Hematopoietic multipotent progenitor cell treated with erythropoietin and hydrocortisone succinate and interleukin-3 and kit ligand, for 6 days (in vitro differentiated cells): ENCODE data around the gene NSMF.
A peak's percentile ranks its signal among the peaks of the same experiment; 100 is the strongest.

Experiments used
- DNase-seq: peaks from one replicate; pipeline ENCODE4 v3.0.0-alpha.2; 2015

NSMF gene

DNA sequence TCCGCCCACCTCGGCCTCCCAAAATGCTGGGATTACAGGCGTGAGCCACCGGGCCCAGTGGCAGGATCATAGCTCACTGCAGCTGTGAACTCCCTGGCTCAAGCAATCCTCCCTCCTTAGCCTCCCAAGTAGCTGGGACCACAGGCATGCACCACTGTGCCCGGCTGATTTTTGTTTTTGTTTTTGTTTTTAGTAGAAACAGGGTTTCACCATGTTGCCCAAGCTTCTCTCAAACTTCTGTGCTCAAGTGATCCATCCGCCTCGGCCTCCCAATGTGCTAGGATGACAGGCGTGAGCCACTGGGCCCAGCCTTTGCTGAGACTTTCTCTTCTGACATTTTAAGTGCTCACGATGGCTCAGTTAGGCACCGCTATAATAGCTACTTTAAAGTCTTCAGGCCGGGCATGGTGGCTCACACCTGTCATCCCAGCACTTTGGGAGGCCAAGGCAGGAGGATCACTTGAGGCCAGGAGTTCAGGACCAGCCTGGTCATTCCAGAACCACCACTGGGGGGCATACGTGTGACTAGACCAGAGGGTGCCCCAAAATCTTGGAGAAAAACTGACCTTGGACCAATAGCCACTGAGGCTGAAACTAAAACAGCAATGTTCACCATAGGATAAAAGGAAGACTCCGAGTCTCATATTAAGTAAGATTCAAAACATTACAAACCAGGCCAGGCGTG lies 14.9 kb downstream of the NSMF start:
- DNase-seq: no peak

DNA sequence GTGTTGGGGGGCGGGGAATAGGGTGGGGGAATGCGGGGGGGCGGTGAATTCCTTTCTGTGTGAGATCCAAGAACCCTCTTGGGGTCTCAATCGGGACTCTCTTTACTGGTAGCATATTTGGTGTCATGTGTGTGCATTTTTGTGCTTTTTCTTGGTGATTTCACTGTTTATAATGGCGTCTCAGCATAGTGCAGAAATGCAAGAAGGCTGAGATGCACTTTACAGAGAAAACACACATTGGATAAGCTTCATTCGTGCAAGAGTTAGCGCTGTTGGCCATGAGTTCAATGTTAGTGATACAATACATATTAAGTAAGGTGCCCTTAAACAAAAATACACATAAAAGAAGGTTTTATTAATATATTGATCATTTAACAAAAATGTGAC lies 17.2 kb downstream of the NSMF start:
- DNase-seq: no peak

DNA sequence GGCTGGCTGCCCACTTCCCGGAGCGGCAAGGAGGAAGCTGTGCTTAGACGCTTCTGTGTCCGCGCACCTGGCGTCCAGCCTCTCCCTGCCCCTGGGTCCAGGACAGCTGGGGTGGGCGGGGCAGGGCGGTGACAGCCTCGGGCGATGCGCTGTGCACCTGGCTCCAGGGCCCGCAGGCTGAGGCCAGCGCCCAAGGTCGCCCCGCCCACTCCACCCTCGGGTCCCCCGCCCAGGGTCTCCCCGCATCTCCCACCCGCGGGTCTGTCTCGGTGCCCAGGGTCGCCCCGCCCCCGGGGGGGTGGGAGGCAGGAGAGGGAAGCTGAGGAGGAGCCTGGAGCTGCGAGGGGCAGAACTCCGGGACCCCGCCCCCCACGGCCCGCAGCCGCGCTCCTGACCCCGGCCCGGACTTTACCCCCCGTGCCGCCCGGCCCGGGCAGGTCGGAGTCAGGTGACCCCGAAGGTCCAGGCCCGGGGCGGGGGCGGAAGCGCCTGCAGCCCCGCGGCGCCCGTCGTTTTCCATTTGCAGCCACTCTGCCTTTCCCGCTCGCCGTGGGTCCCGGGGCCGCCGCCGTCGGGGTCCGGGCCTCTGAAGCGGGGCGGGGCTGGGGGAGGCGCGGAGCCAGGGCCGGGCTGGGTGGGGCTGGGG lies 17.7 kb downstream of the NSMF start, which contains the start of gene ENTPD8:
Gene ENTPD8 (minus strand): TSS at position 69 of the 646 bp plus-strand sequence. CDS start 3,072 bp downstream, outside the sequence.
- peak; percentile 34 for DNase-seq

DNA sequence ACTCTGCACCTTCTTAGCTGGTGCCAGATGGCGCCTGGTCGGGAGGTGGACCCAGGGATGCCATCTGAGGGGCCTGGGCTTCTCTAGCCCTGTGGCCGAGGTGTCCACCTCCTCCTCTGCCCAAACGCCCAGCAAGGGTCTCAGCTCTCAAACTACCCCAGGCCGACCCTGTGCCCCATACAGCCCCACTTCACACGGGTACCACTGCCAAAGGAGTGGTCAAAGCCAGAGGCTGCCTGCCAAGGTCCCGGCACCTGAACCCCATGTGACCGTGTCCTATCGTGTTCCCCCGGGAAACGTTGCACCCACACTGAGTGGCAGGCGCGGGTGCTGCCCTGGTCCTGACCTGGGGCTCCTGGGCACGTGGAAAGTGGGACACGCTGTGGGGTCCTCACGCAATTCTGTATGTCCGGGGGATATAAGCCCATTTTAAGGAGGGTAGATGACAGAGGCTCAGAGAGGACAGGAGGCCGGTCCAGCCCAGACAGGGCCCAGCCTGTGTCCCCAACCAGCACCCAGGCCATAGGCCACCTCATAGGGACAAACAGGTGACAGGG lies 19.9 kb downstream of the NSMF start:
- DNase-seq: no peak

DNA sequence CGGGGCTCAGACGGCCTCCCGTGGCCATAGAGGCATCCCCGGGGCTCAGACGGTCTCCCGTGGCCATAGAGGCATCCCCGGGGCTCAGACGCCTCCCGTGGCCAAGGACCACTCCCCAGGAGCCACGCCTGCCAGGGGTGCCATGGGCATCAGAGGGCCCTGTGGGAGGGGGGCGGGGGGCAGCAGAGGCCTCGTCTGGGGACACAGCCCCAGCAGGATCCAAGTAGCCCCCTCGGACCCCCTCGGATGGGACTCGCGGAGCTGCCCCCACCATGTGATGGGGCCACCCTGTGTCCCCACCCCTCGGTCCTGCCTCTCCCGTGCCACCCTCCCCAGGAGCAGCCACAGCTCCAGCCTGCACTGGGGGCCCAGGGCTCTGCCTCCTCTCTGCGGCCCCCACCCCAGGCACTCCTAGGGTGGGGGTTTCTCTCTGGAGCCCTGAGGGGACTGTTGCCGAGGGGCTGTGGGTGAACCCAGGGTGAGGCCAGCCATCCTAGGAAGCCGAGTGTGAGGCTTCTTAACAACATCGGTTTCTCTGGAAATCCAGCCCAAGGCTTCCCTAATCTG lies 20.5 kb downstream of the NSMF start:
- DNase-seq: no peak

DNA sequence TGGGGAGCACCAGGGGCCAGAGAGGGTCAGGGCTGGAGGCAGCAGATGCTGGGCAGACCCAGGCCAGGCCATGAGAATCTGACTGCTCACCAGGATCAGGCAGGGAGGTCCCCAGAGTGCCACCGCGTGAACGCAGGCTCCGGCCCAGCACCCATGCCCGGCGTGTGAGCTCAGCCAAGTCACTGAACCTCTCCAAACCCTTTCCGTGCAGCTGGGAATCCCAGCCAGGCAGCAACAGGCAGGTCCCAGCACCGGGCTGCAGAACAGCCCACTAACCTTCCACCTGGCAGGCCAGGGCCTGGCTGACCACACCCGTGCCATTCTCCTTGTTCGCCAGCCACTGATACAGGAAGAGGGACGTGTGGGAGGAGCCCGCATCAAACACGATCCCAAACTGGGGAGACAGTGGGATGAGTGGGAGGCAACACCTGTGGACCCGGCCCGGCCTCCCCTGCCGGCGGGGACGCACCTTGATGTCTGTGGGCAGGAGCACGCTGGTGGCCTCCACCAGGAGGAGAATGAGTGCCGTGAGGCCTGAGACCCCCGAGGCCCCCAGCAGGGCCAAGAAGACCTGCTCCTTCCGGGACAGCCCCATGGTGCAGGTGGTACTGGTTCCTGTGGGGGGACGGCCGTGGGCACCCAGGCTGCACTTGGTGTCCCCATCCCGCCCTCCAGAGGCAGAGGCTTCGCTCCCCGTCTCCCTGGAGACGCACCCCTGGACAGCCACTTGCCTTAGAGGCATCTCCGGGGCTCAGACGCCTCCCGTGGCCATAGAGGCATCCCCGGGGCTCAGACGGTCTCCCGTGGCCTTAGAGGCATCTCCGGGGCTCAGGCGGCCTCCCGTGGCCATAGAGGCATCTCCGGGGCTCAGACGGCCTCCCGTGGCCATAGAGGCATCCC lies 21.2 kb downstream of the NSMF start:
- no peak for DNase-seq

DNA sequence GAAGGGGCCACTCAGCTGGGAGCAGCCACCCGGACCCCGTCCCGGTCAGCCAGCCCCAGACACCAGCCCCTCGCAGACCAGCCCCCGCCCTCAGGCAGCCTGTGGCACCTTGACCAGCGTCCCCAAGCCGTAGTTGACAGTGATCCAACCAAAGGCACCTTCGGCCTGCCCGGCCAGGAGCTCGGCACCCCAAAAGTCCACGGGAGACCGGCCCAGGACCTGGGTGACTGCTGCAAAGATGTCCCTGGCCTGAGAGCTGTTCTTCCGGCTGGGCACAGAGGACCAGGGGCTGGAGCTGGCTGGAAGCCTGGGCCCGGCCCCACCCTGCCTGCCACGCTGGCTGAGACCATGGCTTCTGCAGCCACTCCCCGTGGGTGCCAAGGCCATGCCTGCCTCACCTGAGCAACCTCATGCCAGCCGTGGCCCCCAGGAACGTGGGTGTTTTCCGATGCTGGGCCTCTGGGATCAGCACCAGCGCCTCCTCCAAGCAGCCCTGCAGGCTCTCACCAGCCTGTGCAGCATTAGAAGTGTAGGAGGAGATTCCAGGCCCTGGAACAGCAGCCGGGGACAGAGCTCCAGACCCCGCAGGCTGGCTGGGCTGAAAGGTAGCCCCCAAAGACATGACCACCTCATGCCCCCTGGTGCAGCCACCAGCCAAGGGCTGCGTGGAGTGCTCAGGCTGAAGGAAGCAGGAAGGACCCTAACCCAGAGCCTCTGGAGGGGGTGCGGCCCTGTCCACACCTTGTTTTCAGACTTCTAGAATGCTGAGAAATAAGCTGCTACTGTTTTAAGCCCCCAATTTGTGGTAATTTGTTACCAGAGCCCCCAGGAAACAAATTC lies 22.2 kb downstream of the NSMF start:
- DNase-seq: no peak

DNA sequence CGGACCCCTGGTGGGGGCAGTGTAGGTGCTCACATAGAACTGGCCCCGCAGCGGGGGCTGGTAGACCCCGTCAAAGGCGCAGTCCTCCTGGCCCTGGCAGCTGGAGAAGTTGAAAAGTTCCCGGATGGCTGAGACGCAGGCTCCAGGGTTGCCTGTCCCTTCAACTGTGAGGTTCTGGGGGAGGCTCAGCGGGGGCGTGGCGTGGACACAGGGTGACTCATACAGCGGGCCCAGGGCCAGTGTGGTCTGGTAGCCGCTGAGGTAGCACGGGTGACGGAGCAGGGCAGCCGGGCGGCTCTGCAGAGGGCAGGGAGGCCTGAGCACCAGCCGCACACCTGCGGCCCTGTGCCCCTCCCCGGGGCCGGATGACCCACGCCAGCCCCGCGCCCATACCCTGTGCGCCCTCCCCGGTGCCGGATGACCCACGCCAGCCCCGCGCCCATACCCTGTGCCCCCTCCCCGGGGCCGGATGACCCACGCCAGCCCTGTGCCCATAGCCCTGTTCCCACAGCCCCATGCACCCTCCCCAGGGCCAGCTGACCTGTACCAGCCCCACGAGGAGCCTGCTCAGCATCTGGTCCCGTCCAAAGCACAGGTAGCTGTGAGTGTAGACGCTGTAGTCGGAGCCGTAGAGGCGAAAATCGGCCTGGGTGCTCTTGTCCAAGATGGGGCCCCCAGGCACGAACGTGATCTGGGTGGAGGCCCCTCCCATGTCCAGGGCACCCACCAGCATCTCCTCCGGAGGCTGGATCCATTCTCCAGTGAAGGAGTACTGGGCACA lies 23.0 kb downstream of the NSMF start:
- peak; percentile 62 for DNase-seq

DNA sequence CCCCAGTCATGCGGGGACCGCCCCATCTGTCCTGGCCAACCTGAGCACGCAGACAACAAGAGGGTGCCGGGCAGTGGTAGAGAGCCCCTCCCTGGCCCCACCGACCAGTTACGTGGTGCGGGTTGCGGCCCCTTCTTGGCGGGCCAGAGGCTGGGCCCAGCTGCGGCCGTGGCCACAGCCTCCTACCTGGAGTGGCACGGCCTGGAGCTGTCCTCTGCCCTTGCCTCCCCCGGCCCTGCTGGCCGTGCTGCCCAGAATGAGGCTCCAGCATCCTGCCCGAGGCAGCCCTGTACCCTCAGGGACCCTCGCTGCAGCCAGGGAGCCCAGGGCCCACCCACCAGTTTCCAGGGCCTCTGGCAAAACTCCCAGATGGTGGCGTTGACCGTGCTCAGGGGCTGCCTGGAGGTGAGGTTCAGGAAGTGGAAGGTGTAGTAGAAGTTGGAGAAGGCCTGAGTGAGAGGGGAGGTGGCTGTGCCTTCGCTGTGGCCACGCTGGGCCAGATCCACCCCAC lies 23.7 kb downstream of the NSMF start:
- no peak for DNase-seq

DNA sequence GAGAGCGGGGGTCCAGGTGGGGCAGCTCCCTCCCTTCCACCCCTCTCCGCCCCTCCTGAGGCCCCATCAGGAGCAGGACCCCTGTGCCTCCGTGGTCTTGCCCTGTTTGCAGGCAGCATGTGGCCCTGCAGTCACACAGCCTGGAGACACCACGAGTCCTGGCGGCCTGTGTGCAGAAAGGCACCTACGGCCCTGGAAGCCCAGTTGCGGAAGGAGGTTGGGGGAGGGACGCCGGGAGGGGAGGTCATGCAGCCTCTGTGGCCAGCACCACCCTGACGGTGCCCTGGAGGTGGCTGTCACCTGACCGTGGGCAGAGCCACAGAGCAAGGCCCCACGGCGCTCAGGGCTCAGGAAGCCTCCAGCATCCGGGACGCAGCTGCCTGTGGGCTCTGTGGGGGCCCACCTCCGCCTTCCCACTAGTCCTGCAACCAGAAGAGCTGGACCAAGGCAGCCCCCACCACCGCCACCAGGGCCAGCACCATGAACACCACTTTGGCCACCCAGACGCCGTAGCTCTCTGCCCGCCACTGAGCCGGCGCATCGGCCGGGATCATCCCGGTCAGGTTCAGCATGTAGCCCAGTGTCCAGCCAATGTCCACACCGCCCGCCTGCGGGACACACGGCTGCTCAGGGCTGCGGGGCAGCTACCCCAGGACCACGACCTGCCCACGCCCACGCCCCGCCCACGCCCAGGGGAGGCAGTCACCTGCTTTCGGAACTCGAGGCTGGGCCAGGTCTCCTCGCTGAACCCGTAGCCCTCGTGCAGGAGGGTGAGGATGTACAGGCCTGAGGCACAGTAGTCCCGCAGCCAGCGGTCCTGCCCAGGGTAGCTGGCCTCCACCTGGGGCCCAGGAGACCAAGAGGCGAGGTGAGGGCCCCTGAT lies 24.4 kb downstream of the NSMF start:
- DNase-seq: no peak

DNA sequence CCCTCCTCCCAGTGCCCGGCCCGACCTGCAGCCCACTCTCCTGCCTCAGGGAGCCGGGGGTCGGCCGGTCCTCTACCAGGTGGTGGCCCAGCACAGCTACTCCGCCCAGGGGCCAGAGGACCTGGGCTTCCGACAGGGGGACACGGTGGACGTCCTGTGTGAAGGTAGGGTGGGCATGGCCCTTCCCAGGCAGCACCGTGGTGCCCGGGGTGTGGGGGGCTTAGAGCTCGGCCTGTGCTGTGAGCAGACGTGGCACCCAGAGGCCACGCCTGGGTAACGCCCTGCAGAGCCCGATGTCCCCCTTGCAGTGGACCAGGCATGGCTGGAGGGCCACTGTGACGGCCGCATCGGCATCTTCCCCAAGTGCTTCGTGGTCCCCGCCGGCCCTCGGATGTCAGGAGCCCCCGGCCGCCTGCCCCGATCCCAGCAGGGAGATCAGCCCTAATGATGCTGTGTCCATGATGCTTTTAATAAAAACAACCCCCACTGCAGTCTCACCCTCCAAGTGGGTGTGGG lies 25.2 kb downstream of the NSMF start:
- no peak for DNase-seq

DNA sequence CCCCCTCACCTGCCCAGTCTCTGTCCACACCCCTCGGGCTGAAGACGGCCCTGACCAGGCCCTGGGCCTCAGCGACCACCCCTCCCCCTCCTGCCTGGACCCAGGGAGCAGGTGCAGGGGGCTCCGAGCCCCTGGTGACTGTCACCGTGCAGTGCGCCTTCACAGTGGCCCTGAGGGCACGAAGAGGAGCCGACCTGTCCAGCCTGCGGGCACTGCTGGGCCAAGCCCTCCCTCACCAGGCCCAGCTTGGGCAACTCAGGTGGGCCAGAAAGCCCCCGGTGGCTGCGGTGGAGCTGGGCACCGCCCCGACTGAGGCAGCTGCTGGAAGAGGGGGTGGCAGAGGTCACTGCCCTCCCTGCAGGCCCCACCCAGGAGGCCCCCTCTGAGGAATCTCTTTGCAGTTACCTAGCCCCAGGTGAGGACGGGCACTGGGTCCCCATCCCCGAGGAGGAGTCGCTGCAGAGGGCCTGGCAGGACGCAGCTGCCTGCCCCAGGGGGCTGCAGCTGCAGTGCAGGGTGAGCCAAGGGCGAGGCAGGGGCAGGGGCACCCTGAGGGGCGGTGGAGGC lies 25.7 kb downstream of the NSMF start:
- DNase-seq: no peak

DNA sequence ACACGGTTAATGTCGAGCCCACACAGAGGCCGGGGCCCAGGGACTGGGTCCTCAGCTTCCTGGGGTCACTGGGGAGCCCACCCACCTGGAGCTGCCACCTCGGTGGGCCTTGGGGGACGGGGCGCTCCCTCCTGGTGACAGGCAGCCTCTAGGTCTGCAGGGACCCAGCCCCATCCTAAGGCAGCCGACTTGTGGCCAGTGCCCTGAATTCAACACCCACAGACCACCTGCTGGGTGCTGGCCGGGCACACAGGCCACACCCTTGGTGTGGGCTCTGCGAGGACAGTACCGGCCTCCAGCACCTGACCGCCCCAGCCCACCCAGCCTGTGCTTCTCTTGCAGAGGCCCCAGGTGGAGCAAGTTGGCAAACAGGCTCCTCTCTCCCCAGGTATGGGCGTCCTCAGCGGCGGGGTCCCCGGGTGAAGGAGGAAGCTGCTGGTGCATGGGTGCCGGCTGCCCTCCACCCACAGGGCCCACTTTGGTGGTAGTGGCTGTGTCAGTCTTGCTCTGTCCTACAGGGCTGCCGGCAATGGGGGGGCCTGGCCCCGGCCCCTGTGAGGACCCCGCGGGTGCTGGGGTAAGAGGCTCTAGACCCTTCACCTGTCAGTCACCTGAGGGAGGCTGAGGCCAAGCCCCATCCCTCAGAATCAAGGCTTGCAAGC lies 26.3 kb downstream of the NSMF start:
- no peak for DNase-seq

DNA sequence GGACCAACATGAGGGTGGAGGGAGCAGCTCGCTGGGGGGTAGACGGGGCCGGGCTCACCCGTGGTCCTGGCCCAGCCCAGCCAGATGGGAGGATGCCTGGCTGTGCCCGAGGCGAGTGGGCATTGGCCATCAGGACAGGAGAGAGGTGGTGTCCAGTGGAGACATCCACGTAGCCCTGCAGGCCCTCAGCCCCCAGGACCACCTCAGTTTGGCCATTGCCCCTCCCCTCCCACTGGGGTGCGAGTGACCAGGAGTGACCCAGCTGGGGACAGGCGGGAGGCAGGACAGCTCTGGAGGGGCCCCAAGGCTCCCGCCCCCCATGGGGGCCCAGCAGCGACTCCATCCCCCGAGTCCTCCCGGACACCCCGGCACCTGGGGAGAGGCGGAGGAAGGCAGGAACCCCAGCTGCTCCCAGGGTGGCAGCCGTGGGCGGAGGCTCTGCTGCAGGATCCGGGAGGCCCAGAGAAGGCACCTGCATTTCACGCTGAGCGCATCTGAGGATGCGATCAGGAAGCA lies 27.7 kb downstream of the NSMF start:
- no peak for DNase-seq

DNA sequence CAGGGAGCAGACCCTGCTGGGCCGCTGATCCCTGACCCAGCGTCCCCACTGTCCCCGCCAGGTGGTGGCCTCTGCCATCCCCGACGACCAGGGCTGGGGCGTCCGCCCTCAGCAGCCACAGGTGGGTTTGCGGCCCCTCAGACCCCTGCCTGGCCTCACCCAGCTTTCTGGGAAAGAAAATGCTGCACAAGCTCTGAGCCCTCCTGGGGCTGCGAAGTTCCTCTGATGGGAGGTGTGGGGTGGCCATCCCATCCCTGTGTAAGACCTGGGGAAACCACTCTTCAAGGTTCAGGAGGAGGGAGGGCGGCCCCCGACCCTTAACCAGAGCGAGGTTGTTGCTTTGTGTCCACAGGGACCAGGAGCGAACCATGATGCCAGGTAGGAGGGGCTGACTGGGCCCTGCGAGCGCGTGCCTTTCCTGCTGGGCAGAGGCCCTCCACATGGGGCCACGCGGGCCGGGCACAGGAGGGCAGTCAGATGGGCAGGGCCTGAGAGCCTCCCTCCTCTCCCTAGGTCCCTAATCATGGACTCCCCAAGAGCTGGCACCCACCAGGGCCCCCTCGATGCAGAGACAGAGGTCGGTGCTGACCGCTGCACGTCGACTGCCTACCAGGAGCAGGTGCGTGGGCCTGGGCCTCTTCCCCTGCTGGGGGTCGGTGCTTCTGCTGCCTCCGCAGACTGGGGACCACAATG lies 28.3 kb downstream of the NSMF start:
- DNase-seq: no peak

DNA sequence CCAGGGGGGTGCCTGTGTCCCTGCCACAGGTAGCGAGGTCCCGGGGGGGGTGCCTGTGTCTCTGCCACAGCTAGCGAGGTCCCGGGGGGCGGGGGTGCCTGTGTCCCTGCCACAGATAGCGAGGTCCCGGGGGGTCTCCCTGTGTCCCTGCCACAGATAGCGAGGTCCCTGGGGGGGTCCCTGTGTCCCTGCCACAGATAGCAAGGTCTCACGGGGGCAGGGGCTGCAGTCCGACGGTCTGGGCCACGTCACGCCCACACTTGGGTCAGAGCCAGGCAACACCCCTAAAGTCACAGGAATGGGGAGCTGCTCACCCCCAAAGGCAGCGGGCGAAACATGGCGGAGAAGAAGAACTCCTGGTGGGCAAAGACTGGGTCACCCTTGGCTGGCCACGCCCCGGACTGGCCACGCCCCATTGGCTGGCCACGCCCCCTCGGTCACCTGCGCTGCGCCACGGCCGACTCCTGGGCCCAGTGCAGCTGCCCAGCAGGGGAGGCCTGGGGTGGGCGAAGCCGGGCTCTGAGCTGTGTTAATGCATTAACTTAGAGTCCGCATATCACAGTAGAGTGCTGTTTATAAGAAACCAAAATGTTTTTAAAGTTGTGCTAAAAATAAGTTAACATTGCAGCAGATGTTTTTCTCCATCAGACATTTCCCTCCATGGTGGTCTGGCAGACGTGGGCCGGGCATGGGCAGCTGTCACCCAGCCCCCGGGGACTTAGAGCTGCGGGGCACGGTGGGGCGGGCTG lies 29.0 kb downstream of the NSMF start:
- DNase-seq: no peak

DNA sequence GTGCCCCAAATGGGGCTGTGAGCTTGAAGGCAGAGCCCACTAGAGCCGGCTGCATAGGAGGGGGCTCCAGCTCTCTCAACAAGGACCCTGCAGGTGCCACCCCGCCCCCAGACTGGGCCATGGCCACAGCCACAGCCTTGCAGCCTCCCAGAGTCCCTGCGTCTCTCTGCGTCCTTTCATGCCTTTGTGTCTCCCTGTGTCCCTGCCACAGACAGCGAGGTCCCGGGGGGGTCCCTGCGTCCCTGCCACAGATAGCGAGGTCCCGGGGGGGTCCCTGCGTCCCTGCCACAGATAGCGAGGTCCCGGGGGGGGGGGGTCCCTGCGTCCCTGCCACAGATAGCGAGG lies 29.6 kb downstream of the NSMF start:
- no peak for DNase-seq
